Stimulated activated CD4-positive, alpha-beta T cell treated with anti-CD3 and anti-CD28 coated beads, Interleukin-4, amount 100 ng/mL, for 4 hours (primary cell): ENCODE measurements around the gene NPFFR1.

Experiments used
- DNase-seq, 2 experiments: peaks; one replicate each; pipeline ENCODE4 v3.0.0-alpha.2; 2020

NPFFR1 gene

GRCh38 chr10:70312972-70313371, 29.2 kb upstream of the NPFFR1 start:
- DNase-seq: no peak

- DNase-seq: no peak
These were observed 28.4 kb upstream of the NPFFR1 start for GRCh38 chr10:70312249-70312648.

- DNase-seq: no peak
These were observed 27.9 kb upstream of the NPFFR1 start for GRCh38 chr10:70311698-70312097.

- no peak for DNase-seq
These were observed 25.9 kb upstream of the NPFFR1 start for GRCh38 chr10:70309661-70310060.

- DNase-seq: no peak
These were observed 24.6 kb upstream of the NPFFR1 start for GRCh38 chr10:70308121-70309060.

GRCh38 chr10:70306886-70307520, 23.2 kb upstream of the NPFFR1 start:
- no peak for DNase-seq

- no peak for DNase-seq
These were observed 22.4 kb upstream of the NPFFR1 start for GRCh38 chr10:70306181-70306705.

- DNase-seq: no peak
These were observed 19.9 kb upstream of the NPFFR1 start for GRCh38 chr10:70303730-70304129.

- no peak for DNase-seq
These were observed 18.5 kb upstream of the NPFFR1 start for GRCh38 chr10:70302292-70302691.

GRCh38 chr10:70300908-70301597, 17.2 kb upstream of the NPFFR1 start:
- no peak for DNase-seq

GRCh38 chr10:70300461-70300860, 16.7 kb upstream of the NPFFR1 start:
- no peak for DNase-seq

GRCh38 chr10:70299876-70300275, 16.1 kb upstream of the NPFFR1 start:
- no peak for DNase-seq

GRCh38 chr10:70298393-70298792, 14.6 kb upstream of the NPFFR1 start:
- DNase-seq: no peak

GRCh38 chr10:70297224-70297623, 13.4 kb upstream of the NPFFR1 start:
- no peak for DNase-seq

GRCh38 chr10:70296406-70296899, 12.6 kb upstream of the NPFFR1 start:
- DNase-seq: no peak

GRCh38 chr10:70295926-70296325, 12.1 kb upstream of the NPFFR1 start:
- no peak for DNase-seq

GRCh38 chr10:70295321-70295720, 11.5 kb upstream of the NPFFR1 start:
- no peak for DNase-seq

GRCh38 chr10:70293169-70293843, 9.5 kb upstream of the NPFFR1 start:
- DNase-seq: no peak

- no peak for DNase-seq
These were observed 8.2 kb upstream of the NPFFR1 start for GRCh38 chr10:70292004-70292403.

GRCh38 chr10:70289739-70290138, 5.9 kb upstream of the NPFFR1 start:
- DNase-seq: no peak

- DNase-seq: no peak
These were observed 2.8 kb upstream of the NPFFR1 start for GRCh38 chr10:70286616-70287015.

GRCh38 chr10:70285476-70285831, 1.6 kb upstream of the NPFFR1 start:
- no peak for DNase-seq
